ENCODE measurements around the gene ZBTB45.

DNA sequence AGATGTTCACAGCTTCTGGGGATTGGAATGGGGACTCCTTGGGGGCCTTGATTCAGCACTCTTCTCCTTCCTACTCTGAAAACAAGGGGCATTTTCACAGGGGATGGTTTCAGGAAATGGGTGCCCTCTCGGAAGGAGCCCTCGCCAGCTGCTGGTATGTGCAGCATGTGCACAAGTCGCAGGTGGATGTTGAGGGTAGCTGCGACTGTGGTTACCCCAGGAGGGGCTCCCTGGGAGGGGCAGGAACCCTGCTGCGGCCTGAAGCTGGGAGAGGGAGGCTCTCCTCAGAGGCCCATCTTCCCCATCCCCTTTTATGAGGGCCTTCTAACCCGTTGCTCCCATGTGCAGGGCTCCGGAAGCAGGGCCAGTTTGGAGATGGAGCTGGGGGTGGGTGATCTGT, 37.2 kb downstream of the ZBTB45 start:
- TF ChIP-seq, protein P1, sequence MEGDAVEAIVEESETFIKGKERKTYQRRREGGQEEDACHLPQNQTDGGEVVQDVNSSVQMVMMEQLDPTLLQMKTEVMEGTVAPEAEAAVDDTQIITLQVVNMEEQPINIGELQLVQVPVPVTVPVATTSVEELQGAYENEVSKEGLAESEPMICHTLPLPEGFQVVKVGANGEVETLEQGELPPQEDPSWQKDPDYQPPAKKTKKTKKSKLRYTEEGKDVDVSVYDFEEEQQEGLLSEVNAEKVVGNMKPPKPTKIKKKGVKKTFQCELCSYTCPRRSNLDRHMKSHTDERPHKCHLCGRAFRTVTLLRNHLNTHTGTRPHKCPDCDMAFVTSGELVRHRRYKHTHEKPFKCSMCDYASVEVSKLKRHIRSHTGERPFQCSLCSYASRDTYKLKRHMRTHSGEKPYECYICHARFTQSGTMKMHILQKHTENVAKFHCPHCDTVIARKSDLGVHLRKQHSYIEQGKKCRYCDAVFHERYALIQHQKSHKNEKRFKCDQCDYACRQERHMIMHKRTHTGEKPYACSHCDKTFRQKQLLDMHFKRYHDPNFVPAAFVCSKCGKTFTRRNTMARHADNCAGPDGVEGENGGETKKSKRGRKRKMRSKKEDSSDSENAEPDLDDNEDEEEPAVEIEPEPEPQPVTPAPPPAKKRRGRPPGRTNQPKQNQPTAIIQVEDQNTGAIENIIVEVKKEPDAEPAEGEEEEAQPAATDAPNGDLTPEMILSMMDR (IDR thresholded peaks at IDR 0.05), result no peak
- no peak for TF ChIP-seq POLR2A (IDR thresholded peaks at IDR 0.05)
